GM18870 (cell line): Measurements from ENCODE around the gene CADM3.

Experiments
- ATAC-seq: cut with Tn5 transposase; IDR thresholded peaks from one replicate; pipeline ENCODE4 v1.9.1; 2021; ENCODE audit warnings: moderate library complexity; ENCODE audit not compliant: unreplicated experiment

Gene CADM3

DNA sequence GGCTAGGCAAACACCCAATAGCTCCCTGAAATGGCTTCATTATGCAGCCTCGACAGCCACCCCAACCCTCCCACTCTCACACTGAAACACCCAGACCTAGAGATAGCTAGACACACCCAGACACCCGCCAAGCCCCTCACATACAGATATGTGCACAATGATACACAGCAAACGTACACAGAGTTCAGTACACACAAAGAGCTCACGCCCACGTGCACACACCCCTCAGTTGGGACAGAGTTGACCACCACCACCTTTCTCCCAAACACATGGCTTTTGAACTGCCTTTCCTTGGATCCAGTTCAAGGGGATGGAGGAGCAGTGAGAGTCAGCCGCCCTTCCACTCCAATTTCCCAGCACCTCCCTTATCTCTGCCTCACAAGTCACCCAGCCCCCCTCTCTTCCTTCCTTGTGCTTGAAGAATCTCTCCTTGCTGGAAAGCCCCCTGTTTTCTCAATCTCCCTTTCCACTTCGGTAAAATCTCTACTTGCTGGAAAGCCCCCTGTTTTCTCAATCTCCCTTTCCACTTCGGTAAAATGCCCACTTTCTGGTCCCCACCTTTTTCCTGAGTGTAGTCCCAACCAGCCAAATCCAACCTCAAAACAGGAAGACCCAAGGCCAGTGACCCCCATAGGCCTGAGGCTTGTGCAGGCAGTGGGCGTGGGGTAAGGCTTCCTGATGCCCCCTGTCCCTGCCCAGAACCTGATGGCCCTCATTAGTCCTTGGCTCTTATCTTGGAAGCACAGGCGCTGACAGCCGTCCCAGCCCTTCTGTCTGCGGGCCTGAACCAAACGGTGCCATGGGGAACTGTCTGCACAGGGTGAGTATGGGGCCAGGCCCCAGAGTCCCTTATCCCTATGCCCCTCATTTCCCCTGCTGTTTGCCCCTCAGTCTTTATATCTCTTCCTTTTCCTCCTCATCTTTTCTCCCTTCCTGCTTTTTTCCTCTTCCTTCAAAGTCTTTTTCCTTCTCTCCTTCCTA, 33.0 kb downstream of the CADM3 start, which contains the start of gene ACKR1:
Gene ACKR1 (plus strand): TSS at position 715 of the 981 bp plus-strand sequence. CDS start 85 bp downstream, at position 800.
- ATAC-seq = no peak

DNA sequence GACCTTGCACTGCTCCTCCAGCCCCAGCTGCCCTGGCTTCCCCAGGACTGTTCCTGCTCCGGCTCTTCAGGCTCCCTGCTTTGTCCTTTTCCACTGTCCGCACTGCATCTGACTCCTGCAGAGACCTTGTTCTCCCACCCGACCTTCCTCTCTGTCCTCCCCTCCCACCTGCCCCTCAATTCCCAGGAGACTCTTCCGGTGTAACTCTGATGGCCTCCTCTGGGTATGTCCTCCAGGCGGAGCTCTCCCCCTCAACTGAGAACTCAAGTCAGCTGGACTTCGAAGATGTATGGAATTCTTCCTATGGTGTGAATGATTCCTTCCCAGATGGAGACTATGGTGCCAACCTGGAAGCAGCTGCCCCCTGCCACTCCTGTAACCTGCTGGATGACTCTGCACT, 33.8 kb downstream of the CADM3 start:
- ATAC-seq = no peak

DNA sequence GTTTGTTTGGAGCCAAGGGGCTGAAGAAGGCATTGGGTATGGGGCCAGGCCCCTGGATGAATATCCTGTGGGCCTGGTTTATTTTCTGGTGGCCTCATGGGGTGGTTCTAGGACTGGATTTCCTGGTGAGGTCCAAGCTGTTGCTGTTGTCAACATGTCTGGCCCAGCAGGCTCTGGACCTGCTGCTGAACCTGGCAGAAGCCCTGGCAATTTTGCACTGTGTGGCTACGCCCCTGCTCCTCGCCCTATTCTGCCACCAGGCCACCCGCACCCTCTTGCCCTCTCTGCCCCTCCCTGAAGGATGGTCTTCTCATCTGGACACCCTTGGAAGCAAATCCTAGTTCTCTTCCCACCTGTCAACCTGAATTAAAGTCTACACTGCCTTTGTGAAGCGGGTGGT, 34.7 kb downstream of the CADM3 start:
- ATAC-seq = no peak

DNA sequence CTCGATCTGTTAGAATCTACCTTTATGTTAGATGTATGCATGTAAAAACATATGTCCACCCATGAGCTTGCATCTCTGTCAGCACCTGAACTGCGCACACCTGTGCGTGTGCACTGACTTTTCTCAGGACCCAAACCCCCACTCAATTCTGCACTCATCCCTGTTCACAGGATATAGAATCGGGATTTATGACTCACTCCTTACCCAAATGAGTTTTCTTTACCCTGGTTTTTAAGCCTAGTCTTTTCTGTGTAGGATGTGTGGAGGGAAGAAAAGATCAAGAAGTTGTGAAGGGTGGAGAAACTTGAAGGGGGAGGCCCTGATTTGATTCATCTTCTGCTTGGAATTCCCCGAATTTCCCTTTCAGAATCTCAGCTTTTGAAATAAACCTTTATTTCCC, 35.7 kb downstream of the CADM3 start:
- ATAC-seq = no peak

DNA sequence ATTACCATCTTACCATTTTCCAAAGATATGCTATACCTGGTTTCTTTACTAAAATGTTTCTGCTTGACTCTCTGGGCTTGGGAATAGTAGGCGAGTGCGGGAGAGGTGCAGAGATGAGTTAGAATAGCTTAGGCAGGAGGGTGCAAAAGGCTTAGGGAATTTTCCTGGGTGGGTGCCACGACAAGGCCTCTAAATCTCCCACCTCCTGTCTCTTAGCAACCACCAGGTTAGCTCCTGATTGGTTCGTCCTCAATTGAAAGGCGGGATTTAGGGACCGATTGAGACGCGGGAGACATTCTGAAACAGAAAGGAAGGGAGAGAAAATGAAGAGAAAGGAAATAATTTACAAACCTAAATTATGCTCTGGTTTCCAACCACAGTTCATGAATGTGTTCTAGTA, 36.4 kb downstream of the CADM3 start:
- no peak for ATAC-seq

DNA sequence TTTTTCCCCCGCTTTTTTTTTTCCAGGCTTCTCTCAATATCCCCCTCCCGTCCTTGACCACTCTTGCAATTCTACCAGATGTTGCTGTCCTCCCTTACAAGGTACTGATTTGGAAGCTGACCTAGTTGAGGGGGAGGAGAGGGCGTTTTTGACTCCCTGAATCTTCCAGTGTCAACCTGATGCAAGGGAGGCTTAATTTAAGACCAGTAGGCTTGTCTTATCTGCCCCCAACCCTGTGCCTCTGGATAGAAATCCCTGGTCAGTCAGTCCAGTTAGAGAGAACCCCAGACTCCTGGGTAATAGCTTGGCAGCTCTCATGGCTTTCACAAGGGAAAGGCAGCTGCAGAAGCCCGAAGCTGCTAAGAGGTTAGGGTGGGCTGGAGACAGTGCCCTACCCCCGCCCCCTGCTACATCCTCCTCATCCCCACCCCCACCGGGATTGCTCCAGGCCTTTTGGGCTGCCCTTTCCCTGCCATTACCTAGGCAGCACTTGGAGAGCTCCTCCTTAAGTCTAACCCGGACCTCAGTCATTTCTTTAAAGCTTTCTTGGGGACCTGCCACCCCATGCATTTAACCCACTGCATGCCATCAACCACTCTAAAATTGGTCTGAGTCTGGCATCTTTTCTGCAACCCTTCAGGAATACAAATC, 36.9 kb downstream of the CADM3 start:
- ATAC-seq = no peak

DNA sequence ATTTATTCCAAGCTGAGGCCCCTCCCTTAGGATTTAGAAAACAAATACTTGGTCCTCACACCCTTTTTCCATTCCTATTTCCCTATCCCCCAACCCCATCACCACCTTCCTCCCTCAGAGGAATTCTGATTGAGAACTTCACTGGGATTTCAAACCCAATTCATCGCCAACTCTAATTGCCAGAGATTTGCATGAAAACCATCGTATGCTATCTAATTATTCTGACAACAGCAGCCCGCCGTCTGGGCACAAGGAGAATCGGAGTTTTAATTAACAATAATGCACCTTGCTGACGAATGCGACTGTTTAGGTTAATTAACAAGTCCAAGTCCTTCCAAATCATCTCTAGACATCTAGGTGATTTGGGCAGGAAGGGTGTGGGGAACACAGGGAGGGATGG, 37.6 kb downstream of the CADM3 start:
- no peak for ATAC-seq

DNA sequence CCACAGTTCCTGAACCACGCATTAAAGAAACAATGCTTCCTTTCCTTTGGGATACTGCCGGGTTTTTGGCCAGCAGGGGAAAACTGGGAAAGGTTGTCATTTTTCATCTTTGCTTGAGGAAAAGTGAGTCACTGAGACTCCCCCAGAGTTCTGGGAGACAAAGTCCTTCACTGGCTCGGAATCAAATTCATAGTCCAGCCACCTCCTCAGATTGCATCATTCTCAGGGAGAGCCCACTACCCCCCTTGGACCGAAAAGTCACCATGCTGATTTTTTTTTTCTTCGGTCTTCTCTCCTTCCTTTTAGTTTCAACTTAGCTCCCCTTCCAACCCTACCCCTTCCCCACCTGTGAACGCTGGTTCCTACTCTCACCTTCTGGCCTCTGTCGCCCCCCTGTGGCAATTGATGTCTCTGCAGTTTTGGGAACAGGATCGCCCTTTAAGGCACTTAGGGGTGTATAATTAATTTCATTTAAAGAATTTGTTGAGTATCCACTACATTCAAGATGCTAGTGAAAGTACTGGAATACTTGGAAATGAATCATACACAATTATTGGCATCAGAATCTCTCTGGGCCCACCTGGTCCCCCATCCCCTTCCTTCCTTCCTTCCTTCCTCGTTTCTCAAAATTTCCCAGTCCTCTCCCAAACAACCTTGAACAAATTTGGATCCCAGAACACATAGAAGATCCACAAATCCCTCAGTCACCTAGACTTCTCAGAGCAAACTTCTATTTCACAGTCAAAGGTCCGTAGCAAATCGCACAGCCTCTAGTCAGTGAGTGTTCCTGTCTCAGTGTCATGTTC, 40.1 kb downstream of the CADM3 start:
- ATAC-seq = no peak

DNA sequence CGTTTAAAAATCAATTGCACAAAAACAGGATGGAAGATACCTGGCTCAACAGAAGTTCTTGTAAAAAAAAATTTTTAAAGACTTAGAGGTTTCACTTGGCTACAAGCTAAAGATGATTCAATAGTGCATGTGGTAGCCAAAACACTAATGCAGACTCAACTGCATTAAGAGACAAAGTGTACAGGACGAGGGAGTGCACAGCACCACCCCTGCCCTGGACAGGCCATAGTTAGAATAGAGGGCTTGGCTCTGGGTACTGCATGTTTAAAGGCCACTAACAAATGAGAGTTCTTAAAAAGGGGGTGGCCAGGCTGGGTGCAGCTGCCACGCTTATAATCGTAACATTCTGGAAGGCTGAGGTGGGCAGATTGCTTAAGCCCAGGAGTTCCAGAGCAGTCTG, 41.2 kb downstream of the CADM3 start:
- ATAC-seq = no peak

DNA sequence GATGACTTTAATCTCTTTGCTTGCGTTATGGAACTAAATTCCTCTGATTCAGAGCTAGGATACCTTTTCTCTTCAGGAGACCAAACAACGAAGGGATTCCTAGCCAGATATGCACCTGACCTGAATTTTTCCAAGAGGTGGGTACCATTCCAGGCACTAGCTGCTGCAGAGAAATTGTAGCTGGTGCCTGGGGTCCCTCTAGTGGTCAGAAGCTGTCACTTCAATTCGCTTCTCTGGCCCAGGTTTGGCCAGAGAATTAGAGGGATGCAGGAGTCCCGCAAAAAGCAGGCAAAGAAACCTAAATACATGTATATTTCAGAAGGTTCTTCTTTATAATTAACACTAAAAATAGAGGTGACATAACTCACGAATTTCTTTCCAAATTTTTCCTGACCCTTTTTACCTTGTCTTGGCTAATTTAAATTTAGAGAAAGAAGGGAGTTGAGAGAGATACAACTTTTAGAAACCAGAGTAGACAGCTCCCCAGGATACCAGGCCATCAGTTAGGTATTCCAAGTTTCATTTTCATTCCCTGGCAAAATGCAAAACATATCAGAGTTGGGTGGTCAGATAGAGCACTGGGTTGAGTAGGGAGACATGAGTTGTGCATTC, 42.8 kb downstream of the CADM3 start:
- no peak for ATAC-seq

DNA sequence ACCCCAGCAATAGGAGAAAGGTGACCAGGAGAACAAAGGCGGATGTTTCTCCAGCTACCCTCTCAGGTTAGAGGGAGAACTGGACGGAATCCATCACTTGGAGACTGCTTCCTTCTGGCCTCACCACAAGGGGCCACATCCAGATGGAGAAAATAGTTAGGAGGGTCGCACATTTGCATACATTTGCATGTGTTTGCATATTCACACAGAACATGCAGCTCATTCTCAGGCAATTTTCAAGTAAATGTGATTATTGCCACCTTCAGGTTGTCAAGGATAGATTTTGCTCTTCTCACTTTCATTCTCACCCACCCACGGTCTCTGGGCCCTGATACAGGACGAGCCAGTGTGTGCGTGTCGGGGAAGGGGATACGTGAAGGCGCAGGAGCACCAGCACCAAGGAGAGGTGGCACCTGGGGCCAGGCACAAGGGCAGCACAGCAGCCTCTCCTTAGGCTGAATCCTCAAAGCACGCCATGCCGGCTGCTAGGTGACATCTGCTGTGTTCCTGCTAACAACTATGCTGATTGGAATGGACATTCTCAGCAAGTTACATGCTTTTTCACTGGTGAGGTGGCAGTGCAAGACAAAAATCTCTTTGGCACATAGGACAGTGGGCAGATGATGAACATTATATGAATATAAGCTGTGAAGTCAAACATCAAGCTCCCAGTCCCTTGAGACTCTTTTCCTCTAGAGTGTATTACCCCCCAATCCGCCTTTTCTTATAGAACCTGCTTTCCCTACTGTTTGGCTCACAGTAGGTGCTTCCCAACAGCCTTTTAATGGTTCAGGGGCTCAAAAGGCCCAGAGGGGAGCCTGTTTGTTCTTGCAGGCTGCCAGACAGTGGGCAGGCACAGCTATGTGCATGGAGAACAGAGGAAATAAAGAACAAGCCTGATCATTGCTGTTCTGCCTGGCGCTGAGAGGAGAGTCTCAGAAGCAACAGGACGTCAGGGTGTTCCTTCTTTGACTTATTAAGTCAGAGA, 47.5 kb downstream of the CADM3 start:
- no peak for ATAC-seq

DNA sequence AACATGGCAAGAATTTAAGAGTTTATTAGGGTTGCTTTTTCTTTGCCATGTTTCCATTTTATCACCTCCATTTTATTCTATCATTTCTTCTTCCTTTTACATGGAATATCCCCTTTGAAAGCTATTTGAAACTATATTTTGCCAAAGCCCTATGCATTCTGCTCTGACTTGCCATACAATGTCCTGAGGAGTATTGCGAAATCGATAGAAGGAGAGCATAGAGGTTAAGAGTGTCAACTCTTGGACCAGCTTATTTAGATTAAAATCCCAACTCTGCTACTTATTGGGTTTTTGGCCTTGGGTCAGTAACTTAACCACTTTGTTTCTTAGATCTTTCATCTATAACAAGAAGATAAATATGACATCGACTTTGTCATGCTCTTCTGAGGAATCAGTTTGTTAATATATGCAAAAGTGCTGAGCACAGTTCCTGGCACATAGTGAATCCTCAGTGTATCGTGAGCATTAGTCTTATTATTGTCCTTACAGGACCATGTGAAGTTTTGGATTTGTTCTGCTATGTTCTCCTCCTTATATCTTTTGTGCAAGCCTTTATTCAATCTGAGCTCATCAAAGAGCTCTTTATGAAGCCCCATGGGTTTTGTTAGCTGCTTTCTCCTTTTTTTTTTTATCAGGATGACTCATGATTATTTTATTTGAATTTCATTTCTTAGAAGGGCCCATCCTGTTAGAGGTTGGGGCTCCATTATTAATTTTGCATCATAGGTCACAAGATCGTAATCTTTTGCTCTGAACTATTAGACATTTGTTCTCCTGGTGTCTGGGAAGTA, 50.9 kb downstream of the CADM3 start:
- no peak for ATAC-seq

DNA sequence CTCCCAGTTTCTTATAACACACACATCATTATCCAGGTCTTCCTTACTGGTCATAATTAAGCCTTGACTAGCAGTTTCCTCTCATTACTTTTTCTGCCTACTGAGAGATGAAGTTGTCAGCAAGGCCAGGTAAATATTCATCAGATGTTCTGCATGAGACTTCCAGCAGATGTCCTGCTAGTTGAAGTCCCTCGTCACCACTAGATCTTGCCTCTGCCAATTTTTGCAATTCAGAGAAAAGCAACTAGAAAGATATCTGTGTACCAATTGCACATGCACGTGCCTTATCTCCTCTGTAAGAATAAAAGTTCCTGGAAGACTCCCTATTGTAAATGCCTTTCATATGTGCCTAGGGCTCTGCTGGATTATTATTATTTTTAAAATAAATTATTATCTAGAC, 51.6 kb downstream of the CADM3 start:
- ATAC-seq = no peak

DNA sequence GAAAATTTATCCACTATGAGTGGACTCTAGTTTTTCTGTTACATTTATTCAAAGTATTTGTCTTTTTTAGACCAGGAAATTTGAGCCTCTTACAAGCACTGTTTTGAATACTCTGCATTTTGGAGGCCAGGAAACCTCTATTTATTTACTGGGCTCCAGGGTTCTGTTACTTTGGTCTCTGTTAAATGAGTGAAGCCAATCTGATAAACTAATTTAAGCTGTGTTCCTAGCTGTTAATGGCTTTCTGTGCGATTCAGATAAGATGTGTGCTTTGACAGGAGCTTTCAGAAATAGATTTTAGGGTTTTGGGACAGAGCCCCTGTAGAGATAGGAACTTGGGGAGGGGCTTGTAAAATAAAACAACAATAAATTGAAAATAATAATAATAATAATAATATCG, 57.1 kb downstream of the CADM3 start:
- ATAC-seq = no peak

DNA sequence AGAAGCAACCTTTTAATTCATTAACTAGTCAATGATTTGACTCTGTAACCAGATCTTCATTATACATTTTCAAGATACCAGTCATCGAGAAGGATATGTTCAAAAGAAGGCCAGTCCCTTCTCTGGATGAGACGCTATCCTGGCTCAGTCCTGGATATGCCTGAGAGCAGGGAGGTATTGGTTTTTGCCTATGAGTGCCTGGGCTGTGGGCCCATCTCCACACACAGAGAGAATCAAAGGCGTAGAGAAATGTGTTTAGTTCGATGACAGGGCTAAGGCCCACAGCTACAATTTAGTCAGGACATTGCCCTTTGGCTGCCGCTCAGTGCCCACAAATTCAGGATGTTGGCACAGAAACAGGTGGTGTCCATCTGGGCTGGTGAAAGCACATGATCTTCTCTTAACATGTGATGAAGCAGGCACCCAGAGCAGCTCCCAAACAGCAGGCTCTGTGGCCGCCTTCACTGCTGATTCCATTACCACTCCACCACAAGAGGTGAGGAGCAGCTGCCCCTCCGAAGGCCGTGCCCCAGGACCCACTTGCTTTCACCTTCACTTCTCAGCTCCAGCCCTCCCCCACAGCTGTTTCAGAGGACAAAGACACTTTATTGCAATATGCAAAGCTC, 58.0 kb downstream of the CADM3 start:
- ATAC-seq = no peak

DNA sequence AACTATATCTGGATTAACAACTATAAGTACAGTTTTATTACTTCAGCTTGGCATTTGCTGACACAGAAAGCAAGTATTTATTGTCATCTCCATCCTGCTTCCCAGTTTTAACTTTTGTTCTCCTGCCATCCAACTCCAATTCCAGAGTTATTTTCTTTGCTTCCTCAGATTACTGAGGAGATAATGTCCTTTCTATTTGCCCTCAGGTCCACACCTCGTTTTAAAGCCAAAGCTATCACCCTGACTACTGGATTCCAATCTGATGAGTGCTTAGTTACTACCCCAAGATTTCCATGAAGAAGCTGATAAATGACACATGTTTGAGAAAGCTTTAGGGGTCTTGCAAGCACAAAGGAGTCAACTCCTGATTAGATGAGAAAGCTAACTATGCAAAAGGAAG, 58.5 kb downstream of the CADM3 start:
- ATAC-seq = no peak

DNA sequence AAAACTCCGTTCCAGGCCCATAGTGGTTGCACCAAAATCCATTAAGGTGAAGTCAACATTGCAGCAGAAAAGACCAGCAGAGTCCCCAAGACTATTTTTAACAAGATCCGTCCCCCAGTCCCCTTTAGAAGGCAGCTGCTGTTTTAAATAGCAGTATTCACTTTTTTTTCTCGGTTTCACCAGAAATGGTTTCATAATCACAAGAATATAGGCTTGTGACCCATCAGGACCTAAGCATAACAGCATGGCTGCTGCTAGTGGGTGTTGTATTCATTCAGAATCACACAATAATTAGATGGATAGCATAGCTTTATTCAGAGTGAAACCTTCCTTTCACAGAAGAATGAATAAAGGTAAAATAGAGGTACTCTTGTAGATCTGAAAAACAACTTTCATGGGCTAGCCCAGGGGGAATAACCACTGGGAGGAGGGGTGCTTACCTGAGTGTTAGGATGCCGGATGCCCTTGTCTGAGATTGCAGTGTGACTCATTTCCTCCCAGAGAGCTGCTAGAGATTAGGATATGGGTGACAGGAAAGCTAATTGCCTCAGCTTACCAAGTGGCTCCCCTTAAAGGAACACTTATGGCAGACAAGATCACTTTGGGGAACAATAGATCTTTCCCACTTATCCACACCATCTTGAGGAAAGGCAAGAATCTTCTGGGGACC, 68.3 kb downstream of the CADM3 start:
- ATAC-seq = peak; percentile 90

DNA sequence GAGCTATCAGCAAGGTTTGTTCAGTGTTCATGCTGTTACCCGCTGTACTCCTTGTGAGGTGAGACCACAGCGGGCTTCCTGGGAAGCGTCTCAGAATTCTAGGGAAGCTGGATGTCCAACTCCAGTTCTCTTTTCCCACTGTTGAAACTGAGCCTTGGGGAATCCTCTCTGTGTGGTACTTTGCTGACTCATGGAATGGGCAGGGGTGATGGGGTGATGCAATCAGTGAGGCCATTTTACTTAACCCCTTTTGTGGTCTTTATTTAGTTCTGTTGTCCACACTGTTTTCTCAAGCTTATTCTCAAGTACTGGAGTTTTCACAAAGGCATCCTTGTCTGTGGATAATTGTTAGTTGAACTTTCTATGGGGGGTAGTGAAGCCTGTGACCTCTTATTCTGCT, 75.9 kb downstream of the CADM3 start:
- ATAC-seq = no peak
